GM12878 (cell line): Measurements from ENCODE around the gene HAGHL. TPM values are rescaled to one million over a fixed set of nuclear protein-coding genes. Genes with fewer than 3 reads are reported as not detected.

Source experiments
- ATAC-seq: fragments of 200-7000 bp; cut with Tn5 transposase; 3 replicates; pipeline ENCODE4 v1.9.1; 2020; ENCODE audit warnings: mild to moderate bottlenecking, moderate library complexity
- BruUV-seq: library from RNA; stranded (reverse); fragments of 400-500 nt; replicated peaks from 2 replicates; lab custom pipeline; 2021; lab: Mats Ljungman, UMichigan
- CTCF ChIA-PET: fragments of 300-600 bp; sonication (Branson Sonifier 250); formaldehyde crosslinking; extraction: SDS; loops from one replicate; lab custom pipeline; 2021; ENCODE audit warnings: inconsistent platforms; lab: Yijun Ruan, JAX
- POLR2A ChIA-PET: fragments of 350-600 bp; formaldehyde crosslinking; extraction: SDS; loops from one replicate; lab custom pipeline; 2021; ENCODE audit warnings: inconsistent platforms; lab: Charles Lee
- RAD21 ChIA-PET: fragments of 300-600 bp; sonication (Branson Sonifier 250); formaldehyde crosslinking; loops from one replicate; lab custom pipeline; 2023; ENCODE audit warnings: antibody characterized with exemption; ENCODE audit not compliant: unreplicated experiment; lab: Charles Lee
- SMC1A ChIA-PET: fragments of 300-600 bp; sonication (Branson Sonifier 250); formaldehyde crosslinking; loops from one replicate; lab custom pipeline; 2023; ENCODE audit not compliant: unreplicated experiment, uncharacterized antibody; lab: Charles Lee
- DNase-seq: peaks from one replicate; pipeline ENCODE4 v3.0.0-alpha.2; 2011; ENCODE audit warnings: low read depth, low spot score
- FAIRE-seq: peaks from 3 replicates; lab custom pipeline; 2011; peaks lifted over from hg19 to GRCh38; lab: Jason Lieb, UNC
- H2AFZ ChIP-seq: 2 replicates; pipeline ENCODE4 v1.6.0; 2011; ENCODE audit warnings: low read depth, low read length, control low read depth; ENCODE audit not compliant: control insufficient read depth
- H3K27ac ChIP-seq: 2 replicates; pipeline ENCODE4 v1.5.1; 2011; ENCODE audit warnings: control low read depth; ENCODE audit not compliant: control insufficient read depth, insufficient read depth
- H3K27me3 ChIP-seq, 2 experiments: replicated peaks in 1 of 2; 2 replicates each; pipeline versions ENCODE4 v1.6.0 to v1.6.1; 2011; ENCODE audit warnings: low read length in 1 of 2; ENCODE audit not compliant: control insufficient read depth in 2 of 2, insufficient read depth in 2 of 2
- H3K36me3 ChIP-seq, 2 experiments: 2 replicates each; pipeline ENCODE4 v1.5.1; 2011; ENCODE audit warnings: low read length in 1 of 2; ENCODE audit not compliant: control insufficient read depth in 2 of 2, insufficient read depth in 2 of 2
- H3K4me1 ChIP-seq: 2 replicates; pipeline ENCODE4 v1.6.1; 2011; ENCODE audit warnings: mild to moderate bottlenecking, low read length, moderate library complexity, mixed read lengths; ENCODE audit not compliant: control insufficient read depth, insufficient read depth
- H3K4me2 ChIP-seq: 2 replicates; pipeline ENCODE4 v1.6.0; 2011; ENCODE audit warnings: control low read depth; ENCODE audit not compliant: control insufficient read depth, insufficient read depth
- H3K4me3 ChIP-seq: fragments of 200-600 bp; sonication (generic); 2 replicates; pipeline ENCODE4 v1.5.1; 2016
- H3K79me2 ChIP-seq: 2 replicates; pipeline ENCODE4 v1.6.0; 2011; ENCODE audit warnings: low read length; ENCODE audit not compliant: control insufficient read depth, insufficient read depth
- H3K9ac ChIP-seq: 2 replicates; pipeline ENCODE4 v1.8.0; 2011; ENCODE audit warnings: low read length, control low read depth, mixed read lengths; ENCODE audit not compliant: control insufficient read depth, insufficient read depth
- H3K9me3 ChIP-seq: replicated peaks from 3 replicates; pipeline ENCODE4 v1.5.1; 2011; ENCODE audit warnings: mild to moderate bottlenecking, low read length; ENCODE audit not compliant: control insufficient read depth, insufficient read depth
- H4K20me1 ChIP-seq: 2 replicates; pipeline ENCODE4 v1.6.0; 2011; ENCODE audit not compliant: control insufficient read depth, insufficient read depth
- CBX5 ChIP-seq: sonication (generic); IDR thresholded peaks from 2 replicates; pipeline ENCODE4 v1.6.1; 2016; ENCODE audit warnings: low read depth, moderate library complexity, mild to moderate bottlenecking, inconsistent platforms
- FOXM1 ChIP-seq: IDR thresholded peaks from 2 replicates; pipeline ENCODE4 v1.6.1; 2012; ENCODE audit warnings: low read depth, mild to moderate bottlenecking, inconsistent platforms, low read length, moderate library complexity
- GATAD2B ChIP-seq: fragments of 450-650 bp; conservative IDR thresholded peaks from 2 replicates; pipeline ENCODE4 v1.6.1; 2017; ENCODE audit warnings: low read depth, mild to moderate bottlenecking, moderate library complexity
- NFYB ChIP-seq: IDR thresholded peaks from 2 replicates; pipeline ENCODE4 v1.6.1; 2011; ENCODE audit warnings: low read depth, mild to moderate bottlenecking, low read length, improper control_type of control experiment, moderate library complexity; ENCODE audit not compliant: insufficient read depth
- POLR2A ChIP-seq: IDR thresholded peaks from 2 replicates; pipeline ENCODE4 v1.6.1; 2011; ENCODE audit warnings: low read depth, mild to moderate bottlenecking, low read length
- RAD21 ChIP-seq: IDR thresholded peaks from 2 replicates; pipeline ENCODE4 v1.6.1; 2011; ENCODE audit warnings: mild to moderate bottlenecking, low read depth, low read length, moderate library complexity; ENCODE audit not compliant: insufficient read depth
- RELA ChIP-seq: fragments of 450-650 bp; IDR thresholded peaks from 2 replicates; pipeline ENCODE4 v1.8.0; 2014; ENCODE audit warnings: borderline replicate concordance; ENCODE audit not compliant: partially characterized antibody
- SMC3 ChIP-seq: IDR thresholded peaks from 2 replicates; pipeline ENCODE4 v1.6.1; 2011; ENCODE audit warnings: low read length, improper control_type of control experiment, borderline replicate concordance
- SREBF1 ChIP-seq: IDR thresholded peaks from 2 replicates; pipeline ENCODE4 v1.6.1; 2012; ENCODE audit warnings: mild to moderate bottlenecking, low read length
- ZNF622 ChIP-seq: fragments of 450-650 bp; IDR thresholded peaks from 2 replicates; pipeline ENCODE4 v1.6.1; 2017; ENCODE audit warnings: mild to moderate bottlenecking, inconsistent platforms
- WGBS: methylation state at CpG from one replicate; pipeline ENCODE4 v1.1.6; 2016; ENCODE audit warnings: low lambda C conversion rate; ENCODE audit not compliant: insufficient replicate concordance, insufficient coverage; ENCODE audit errors: missing lambda C conversion rate; 5-methylcytosine and 5-hydroxymethylcytosine counted together
- in situ Hi-C: fragments of 300-500 bp; cut with MboI; formaldehyde crosslinking; loops from 9 replicates; pipeline ENCODE4 v1.14.3; 2018; ENCODE audit warnings: mixed read lengths
- intact Hi-C: fragments of 100-400 bp; cut with micrococcal nuclease; formaldehyde crosslinking; loops from one replicate; pipeline ENCODE4 v1.14.2; 2022; ENCODE audit not compliant: unreplicated experiment
- polyA plus RNA-seq, 11 experiments: library from polyadenylated mRNA; depleted of rRNA in 4 of 11; unstranded in 6 of 11; stranded (reverse) in 5 of 11; fragments of >200 nt; fragmentation: Nextera tagmentation in 4 of 11; fragmentation: Illumina TruSeq in 1 of 11; extraction: Ambion mirVana in 4 of 11; extraction: Trizol in 1 of 11; gene quantifications; 1 replicate in 1 of 11; 2 replicates in 10 of 11; pipeline versions ENCODE4 v1.2.1 to v1.2.3, GENCODE V29; 2011 to 2016; ENCODE audit warnings: inconsistent platforms in 2 of 11, missing spikeins in 2 of 11, low read depth in 1 of 11
- total RNA-seq, 4 experiments: library from RNA; depleted of rRNA in 3 of 4; stranded (reverse); fragments of >200 nt in 3 of 4; fragmentation: Illumina TruSeq in 1 of 4; extraction: Trizol in 1 of 4; gene quantifications; 2 replicates each; pipeline versions ENCODE4 v1.2.1 to v1.2.3, GENCODE V29; 2013 to 2021
- TF ChIP-seq, protein P1 (sequence below): fragments of 450-650 bp; conservative IDR thresholded peaks from 2 replicates; pipeline ENCODE4 v1.6.1; 2017; ENCODE audit warnings: mild to moderate bottlenecking, moderate library complexity
- TF ChIP-seq, protein P2 (sequence below): fragments of 450-650 bp; formaldehyde crosslinking; IDR thresholded peaks from 2 replicates; pipeline ENCODE4 v1.4.0; 2020; ENCODE audit warnings: mild to moderate bottlenecking, moderate library complexity

HAGHL gene
- total and polyA plus RNA-seq, 10 of the 15 experiments (the other 5 are each of a cell fraction or from before 2014, with no cell fraction given): 0.23 to 44.6 (median 16.4) TPM

DNA sequence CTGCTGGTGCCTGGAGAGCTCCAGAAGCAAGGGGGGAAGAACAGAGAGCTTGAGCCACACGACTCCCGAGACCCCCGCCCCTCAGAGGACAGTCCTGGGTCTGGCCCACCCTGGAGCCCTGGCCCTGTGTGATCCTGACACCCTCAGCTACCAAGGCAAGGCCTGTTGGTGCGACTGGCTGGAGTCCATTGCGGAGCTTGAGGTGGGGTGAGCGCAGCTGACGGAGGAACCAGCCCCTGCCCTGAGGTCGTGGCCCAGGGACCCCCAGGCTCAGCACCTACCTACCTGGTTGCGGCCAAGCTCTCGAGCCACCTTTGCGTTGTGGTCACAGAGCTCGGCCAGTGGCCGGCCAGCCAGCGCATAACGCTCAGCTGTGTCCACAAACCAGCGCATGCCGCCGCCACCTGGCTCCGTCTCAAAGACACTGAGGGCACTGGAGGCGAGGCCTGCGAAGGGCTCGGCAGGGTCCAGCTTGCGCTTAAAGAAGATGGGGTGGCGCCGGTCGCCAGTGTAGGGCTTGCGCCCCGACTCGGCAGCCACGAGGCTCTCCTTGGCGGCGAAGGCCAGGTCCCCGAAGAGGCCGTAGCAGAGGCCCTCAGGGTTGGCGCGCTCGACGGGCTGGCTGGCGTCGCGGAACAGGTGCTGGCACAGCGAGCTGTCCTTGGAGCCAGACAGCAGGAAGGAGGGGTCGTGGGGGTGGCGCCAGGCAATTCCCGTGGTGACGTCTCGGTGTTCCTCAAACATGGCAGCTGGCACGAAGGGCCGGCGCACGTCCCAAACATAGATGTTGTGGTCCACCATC is 40.2 kb upstream of the HAGHL start:
- intact Hi-C loops: no loop called here
- Histone ChIP-seq H2AFZ (no peak overlapping the region), H3K9ac (no peak overlapping the region), H3K27ac (no peak overlapping the region), H3K27me3 (no peaks in the 10 kb centered on the region), H4K20me1 (no peaks in the 10 kb centered on the region), H3K79me2 (peaks cover 21% of the 10 kb centered on the region), H3K4me2 (no peak overlapping the region), H3K4me1 (peaks cover 15% of the 10 kb centered on the region), H3K36me3 (peaks cover 6 to 14% of the 10 kb centered on the region in 2 experiments; a peak in 2 of 4 replicates), H3K9me3 (no peaks in the 10 kb centered on the region; the same call in 2 of the 3 replicates), H3K4me3 (no peak overlapping the region)
- POLR2A ChIA-PET: no interaction called here
- SMC1A ChIA-PET: no interaction called here
- in situ Hi-C loops: no loop called here
- CTCF ChIA-PET: no interaction called here
- BruUV-seq: no TSS peak
- FAIRE-seq: no peak
- RAD21 ChIA-PET: no interaction called here
- 94% methylated on average over 46 of the region's 51 CpGs for WGBS
- ATAC-seq: no peak
- no peak for TF ChIP-seq GATAD2B
- 0 out of 2 replicates have a peak, but pooled peaks have one; percentile 1 for TF ChIP-seq POLR2A
- DNase-seq: no peak

DNA sequence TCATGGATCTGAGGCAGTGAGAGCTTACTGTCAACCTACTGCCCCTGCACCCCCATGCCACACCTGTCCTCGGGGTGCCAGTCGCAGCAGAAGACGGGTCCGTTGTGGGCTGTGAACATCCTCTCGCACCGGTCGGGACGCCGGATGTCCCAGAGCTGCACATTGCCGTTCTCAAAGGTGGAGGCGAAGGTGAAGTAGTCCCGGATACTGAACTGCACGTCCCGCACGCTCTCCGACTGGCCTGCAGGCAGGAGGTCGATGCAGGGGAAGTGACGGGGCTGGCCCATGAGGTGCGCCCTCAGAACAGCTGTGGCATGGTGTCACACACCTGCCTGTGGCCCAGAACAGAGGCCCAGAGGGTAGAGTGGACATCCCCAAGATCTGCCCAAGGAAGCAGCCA is 39.4 kb upstream of the HAGHL start:
- Histone ChIP-seq H2AFZ (no peak overlapping the region), H3K4me1 (peaks cover 12% of the 10 kb centered on the region), H3K4me3 (no peak overlapping the region), H3K4me2 (no peak overlapping the region), H3K27me3 (no peaks in the 10 kb centered on the region), H3K9me3 (no peaks in the 10 kb centered on the region; the same call in 2 of the 3 replicates), H3K9ac (no peak overlapping the region), H3K79me2 (peaks cover 20% of the 10 kb centered on the region), H3K36me3 (peaks cover 6 to 9% of the 10 kb centered on the region in 2 experiments; a peak in 2 of 4 replicates), H3K27ac (no peak overlapping the region), H4K20me1 (no peaks in the 10 kb centered on the region)
- 96% methylated on average over 19 of the region's 19 CpGs for WGBS
- intact Hi-C loops (no loop called here), in situ Hi-C loops (no loop called here)
- DNase-seq (no peak), ATAC-seq (no peak), FAIRE-seq (no peak)
- RAD21 ChIA-PET: no interaction called here
- CTCF ChIA-PET: no interaction called here
- BruUV-seq: no TSS peak
- SMC1A ChIA-PET: no interaction called here
- POLR2A ChIA-PET: no interaction called here
- TF ChIP-seq, protein P1, sequence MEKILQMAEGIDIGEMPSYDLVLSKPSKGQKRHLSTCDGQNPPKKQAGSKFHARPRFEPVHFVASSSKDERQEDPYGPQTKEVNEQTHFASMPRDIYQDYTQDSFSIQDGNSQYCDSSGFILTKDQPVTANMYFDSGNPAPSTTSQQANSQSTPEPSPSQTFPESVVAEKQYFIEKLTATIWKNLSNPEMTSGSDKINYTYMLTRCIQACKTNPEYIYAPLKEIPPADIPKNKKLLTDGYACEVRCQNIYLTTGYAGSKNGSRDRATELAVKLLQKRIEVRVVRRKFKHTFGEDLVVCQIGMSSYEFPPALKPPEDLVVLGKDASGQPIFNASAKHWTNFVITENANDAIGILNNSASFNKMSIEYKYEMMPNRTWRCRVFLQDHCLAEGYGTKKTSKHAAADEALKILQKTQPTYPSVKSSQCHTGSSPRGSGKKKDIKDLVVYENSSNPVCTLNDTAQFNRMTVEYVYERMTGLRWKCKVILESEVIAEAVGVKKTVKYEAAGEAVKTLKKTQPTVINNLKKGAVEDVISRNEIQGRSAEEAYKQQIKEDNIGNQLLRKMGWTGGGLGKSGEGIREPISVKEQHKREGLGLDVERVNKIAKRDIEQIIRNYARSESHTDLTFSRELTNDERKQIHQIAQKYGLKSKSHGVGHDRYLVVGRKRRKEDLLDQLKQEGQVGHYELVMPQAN: no peak
- TF ChIP-seq CBX5: no peak
- no peak for TF ChIP-seq ZNF622
- no peak for TF ChIP-seq RAD21
- no peak for TF ChIP-seq RELA
- no peak for TF ChIP-seq FOXM1
- no peak for TF ChIP-seq NFYB
- TF ChIP-seq SREBF1: no peak
- TF ChIP-seq, protein P2, sequence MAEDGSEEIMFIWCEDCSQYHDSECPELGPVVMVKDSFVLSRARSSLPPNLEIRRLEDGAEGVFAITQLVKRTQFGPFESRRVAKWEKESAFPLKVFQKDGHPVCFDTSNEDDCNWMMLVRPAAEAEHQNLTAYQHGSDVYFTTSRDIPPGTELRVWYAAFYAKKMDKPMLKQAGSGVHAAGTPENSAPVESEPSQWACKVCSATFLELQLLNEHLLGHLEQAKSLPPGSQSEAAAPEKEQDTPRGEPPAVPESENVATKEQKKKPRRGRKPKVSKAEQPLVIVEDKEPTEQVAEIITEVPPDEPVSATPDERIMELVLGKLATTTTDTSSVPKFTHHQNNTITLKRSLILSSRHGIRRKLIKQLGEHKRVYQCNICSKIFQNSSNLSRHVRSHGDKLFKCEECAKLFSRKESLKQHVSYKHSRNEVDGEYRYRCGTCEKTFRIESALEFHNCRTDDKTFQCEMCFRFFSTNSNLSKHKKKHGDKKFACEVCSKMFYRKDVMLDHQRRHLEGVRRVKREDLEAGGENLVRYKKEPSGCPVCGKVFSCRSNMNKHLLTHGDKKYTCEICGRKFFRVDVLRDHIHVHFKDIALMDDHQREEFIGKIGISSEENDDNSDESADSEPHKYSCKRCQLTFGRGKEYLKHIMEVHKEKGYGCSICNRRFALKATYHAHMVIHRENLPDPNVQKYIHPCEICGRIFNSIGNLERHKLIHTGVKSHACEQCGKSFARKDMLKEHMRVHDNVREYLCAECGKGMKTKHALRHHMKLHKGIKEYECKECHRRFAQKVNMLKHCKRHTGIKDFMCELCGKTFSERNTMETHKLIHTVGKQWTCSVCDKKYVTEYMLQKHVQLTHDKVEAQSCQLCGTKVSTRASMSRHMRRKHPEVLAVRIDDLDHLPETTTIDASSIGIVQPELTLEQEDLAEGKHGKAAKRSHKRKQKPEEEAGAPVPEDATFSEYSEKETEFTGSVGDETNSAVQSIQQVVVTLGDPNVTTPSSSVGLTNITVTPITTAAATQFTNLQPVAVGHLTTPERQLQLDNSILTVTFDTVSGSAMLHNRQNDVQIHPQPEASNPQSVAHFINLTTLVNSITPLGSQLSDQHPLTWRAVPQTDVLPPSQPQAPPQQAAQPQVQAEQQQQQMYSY: no peak
- no peak for TF ChIP-seq SMC3
